A673 (cell line): ENCODE results near the gene NXF1. TPM values are rescaled to one million over a fixed set of nuclear protein-coding genes. Genes with fewer than 3 reads are reported as not detected.

Source experiments
- BruUV-seq: library from RNA; stranded (reverse); fragments of 400-500 nt; replicated peaks from 2 replicates; lab custom pipeline; 2021; lab: Mats Ljungman, UMichigan
- CTCF ChIA-PET: fragments of 300-600 bp; sonication (Branson Sonifier 250); formaldehyde crosslinking; loops from one replicate; lab custom pipeline; 2022; ENCODE audit warnings: antibody characterized with exemption; lab: Charles Lee
- POLR2A ChIA-PET: fragments of 300-600 bp; sonication (Branson Sonifier 250); formaldehyde crosslinking; loops from one replicate; lab custom pipeline; 2022; ENCODE audit warnings: antibody characterized with exemption; ENCODE audit not compliant: low non-redundant PET; lab: Charles Lee
- DNase-seq: peaks from one replicate; pipeline ENCODE4 v3.0.0-alpha.2; 2015; ENCODE audit warnings: low spot score
- H3K27ac ChIP-seq: fragments of 200-600 bp; sonication (generic); 2 replicates; pipeline ENCODE4 v1.5.1; 2016; ENCODE audit warnings: mixed run types, low read depth, mild to moderate bottlenecking, mixed read lengths, antibody characterized with exemption, low read length; ENCODE audit not compliant: poor library complexity, severe bottlenecking
- H3K27me3 ChIP-seq: fragments of 200-600 bp; sonication (generic); replicated peaks from 2 replicates; pipeline ENCODE4 v1.6.1; 2017; ENCODE audit warnings: mixed run types, low read depth, mild to moderate bottlenecking, mixed read lengths, antibody characterized with exemption, low read length; ENCODE audit not compliant: insufficient read depth, poor library complexity
- H3K36me3 ChIP-seq: fragments of 200-600 bp; sonication (generic); 2 replicates; pipeline ENCODE4 v1.6.1; 2016; ENCODE audit warnings: mixed run types, mild to moderate bottlenecking, mixed read lengths, antibody characterized with exemption, low read length; ENCODE audit not compliant: insufficient read depth, poor library complexity, severe bottlenecking
- H3K4me1 ChIP-seq: fragments of 200-600 bp; sonication (generic); 2 replicates; pipeline ENCODE4 v1.6.1; 2017; ENCODE audit warnings: mixed run types, mild to moderate bottlenecking, mixed read lengths, antibody characterized with exemption, low read length; ENCODE audit not compliant: insufficient read depth, poor library complexity, severe bottlenecking
- H3K4me3 ChIP-seq: fragments of 200-600 bp; sonication (generic); 2 replicates; pipeline ENCODE4 v1.5.1; 2016; ENCODE audit warnings: low read depth, mixed run types, mild to moderate bottlenecking, mixed read lengths, low read length; ENCODE audit not compliant: poor library complexity, severe bottlenecking
- H3K9me3 ChIP-seq: fragments of 200-600 bp; sonication (generic); 2 replicates; pipeline ENCODE4 v1.6.1; 2016; ENCODE audit warnings: mixed run types, low read depth, mild to moderate bottlenecking, mixed read lengths, antibody characterized with exemption, low read length; ENCODE audit not compliant: poor library complexity, severe bottlenecking
- EZH2 ChIP-seq: fragments of 200-600 bp; sonication (generic); IDR thresholded peaks from 2 replicates; pipeline ENCODE4 v1.6.1; 2017; ENCODE audit warnings: borderline replicate concordance, low read depth, mild to moderate bottlenecking, mixed read lengths, antibody characterized with exemption, low read length; ENCODE audit not compliant: poor library complexity, severe bottlenecking
- intact Hi-C: fragments of 100-400 bp; cut with micrococcal nuclease; formaldehyde crosslinking; loops from one replicate; pipeline ENCODE4 v1.10.0; 2022; ENCODE audit not compliant: unreplicated experiment
- total RNA-seq: library from RNA; stranded (reverse); gene quantifications from 2 replicates; pipeline ENCODE4 v1.2.3, GENCODE V29; 2021
- TF ChIP-seq, protein P1 (sequence below): fragments of 300-800, 200-600 bp; sonication (generic); conservative IDR thresholded peaks from 2 replicates; pipeline ENCODE4 v1.5.1; 2017; ENCODE audit warnings: low read depth, mild to moderate bottlenecking, antibody characterized with exemption, low read length, moderate library complexity, mixed read lengths

The NXF1 gene
- total RNA-seq, 1 experiment from 2014 or later: 82.0 TPM

DNA sequence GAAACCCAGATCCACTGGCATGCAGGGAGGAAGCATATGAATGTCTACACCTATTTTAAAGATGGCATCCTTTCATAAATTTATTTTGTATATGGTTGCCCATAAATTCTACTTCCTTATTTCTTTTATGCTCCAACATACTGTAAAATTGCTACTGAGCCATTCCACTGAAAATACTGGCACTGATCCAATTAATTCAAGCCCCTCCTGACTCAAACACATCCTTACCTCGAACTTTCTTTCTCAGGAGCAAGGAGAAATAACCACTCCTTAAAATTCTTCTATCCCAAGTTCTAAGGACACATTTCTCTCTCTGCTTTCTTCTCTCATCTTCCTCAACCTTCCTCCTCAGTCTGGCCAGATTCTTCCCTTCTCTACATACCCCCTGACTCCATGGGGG lies 5.5 kb upstream of the NXF1 start:
- ChIA-PET POLR2A (interaction anchor here (0.6 kb wide), 2 partner anchors 9 to 32 kb away, joined by 5 to 7 read pairs; no protein-coding TSS in a partner anchor), CTCF (no interaction called here)
- H3K9me3 ChIP-seq: no peaks in the 10 kb centered on the region
- no peak for TF ChIP-seq EZH2
- TF ChIP-seq, protein P1, sequence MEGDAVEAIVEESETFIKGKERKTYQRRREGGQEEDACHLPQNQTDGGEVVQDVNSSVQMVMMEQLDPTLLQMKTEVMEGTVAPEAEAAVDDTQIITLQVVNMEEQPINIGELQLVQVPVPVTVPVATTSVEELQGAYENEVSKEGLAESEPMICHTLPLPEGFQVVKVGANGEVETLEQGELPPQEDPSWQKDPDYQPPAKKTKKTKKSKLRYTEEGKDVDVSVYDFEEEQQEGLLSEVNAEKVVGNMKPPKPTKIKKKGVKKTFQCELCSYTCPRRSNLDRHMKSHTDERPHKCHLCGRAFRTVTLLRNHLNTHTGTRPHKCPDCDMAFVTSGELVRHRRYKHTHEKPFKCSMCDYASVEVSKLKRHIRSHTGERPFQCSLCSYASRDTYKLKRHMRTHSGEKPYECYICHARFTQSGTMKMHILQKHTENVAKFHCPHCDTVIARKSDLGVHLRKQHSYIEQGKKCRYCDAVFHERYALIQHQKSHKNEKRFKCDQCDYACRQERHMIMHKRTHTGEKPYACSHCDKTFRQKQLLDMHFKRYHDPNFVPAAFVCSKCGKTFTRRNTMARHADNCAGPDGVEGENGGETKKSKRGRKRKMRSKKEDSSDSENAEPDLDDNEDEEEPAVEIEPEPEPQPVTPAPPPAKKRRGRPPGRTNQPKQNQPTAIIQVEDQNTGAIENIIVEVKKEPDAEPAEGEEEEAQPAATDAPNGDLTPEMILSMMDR: no peak
- DNase-seq: no peak
- peaks cover 11% of the 10 kb centered on the region for H3K4me1 ChIP-seq
- no TSS peak for BruUV-seq
- no peak overlapping the region for H3K27ac ChIP-seq
- H3K4me3 ChIP-seq: no peak overlapping the region
- no peaks in the 10 kb centered on the region for H3K27me3 ChIP-seq
- H3K36me3 ChIP-seq: peaks cover 1% of the 10 kb centered on the region
- intact Hi-C loops: no loop called here

DNA sequence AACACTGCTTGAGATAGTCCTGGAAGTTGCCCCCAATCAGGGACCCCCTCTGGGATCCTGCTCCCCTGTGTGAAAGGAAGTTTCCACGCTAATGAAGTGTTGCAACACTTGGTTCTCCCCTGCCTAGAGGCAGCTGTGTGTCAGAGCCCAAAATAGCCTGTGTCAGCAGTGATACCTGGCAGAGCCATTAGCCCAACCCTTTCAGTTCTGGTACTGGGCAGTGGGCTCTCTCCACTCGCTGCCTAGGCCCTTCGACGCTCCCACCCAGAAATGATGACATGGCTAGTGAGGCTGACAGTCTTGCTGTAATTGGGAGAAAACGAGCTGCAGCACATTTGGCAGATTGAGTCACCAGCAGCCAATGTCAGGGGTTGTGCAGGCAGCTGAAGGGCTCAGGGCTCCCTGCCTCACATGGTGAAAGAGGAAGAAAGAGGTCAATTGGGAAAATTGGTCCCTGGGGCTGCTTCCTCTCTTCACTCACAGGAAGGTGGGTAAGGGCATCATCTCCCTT lies 1.4 kb upstream of the NXF1 start:
- DNase-seq: no peak
- no peak overlapping the region for H3K4me3 ChIP-seq
- CTCF ChIA-PET: interaction anchor here (0.7 kb wide), 2 partner anchors 20 to 23 kb away, joined by 3 to 4 read pairs; no protein-coding TSS in a partner anchor
- H3K36me3 ChIP-seq: peaks cover 21% of the 10 kb centered on the region
- H3K27me3 ChIP-seq: no peaks in the 10 kb centered on the region
- TF ChIP-seq EZH2: no peak
- TF ChIP-seq, protein P1: no peak
- H3K4me1 ChIP-seq: peaks cover 19% of the 10 kb centered on the region
- intact Hi-C loops: no loop called here
- no peak overlapping the region for H3K27ac ChIP-seq
- POLR2A ChIA-PET: interaction anchor here (1.1 to 1.2 kb wide), 2 partner anchors 34 to 35 kb away, joined by 3 to 4 read pairs; no protein-coding TSS in a partner anchor
- BruUV-seq: no TSS peak
- no peaks in the 10 kb centered on the region for H3K9me3 ChIP-seq

DNA sequence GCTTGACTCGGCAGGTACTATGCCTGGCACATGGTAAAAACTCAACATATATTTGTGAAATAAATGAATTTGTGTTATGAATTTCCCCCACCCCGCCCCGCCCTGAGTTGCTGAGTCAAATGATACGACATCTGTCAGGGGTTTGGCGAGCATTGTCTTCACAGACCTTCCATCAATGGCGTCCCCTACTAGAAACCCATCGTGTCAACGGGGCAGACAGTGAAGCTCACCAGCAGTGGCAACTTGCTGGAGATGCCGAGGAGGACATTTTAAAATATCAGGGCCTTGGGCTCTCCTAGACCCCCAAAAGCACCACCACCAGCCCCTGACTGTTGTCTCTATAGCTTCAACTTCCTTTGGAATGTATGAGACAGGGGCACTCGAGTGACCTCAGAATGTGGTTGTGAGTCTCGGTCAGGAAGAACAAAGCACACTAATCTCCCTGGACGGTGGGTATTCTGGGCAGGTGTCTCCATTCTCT lies 761 bp upstream of the NXF1 start:
- ChIA-PET CTCF (interaction anchor here (0.7 kb wide), 1 partner anchor 24 kb away, joined by 3 read pairs; no protein-coding TSS in a partner anchor), POLR2A (interaction anchor here (1.1 to 1.2 kb wide), 2 partner anchors 34 to 35 kb away, joined by 3 to 4 read pairs; no protein-coding TSS in a partner anchor)
- TF ChIP-seq, protein P1: no peak
- TF ChIP-seq EZH2: no peak
- Histone ChIP-seq H3K27me3 (no peaks in the 10 kb centered on the region), H3K4me1 (peaks cover 19% of the 10 kb centered on the region), H3K9me3 (no peaks in the 10 kb centered on the region), H3K36me3 (peaks cover 28% of the 10 kb centered on the region), H3K4me3 (peak overlapping the region; percentile 82), H3K27ac (peak overlapping the region; percentile 87)
- no peak for DNase-seq
- intact Hi-C loops: no loop called here
- no TSS peak for BruUV-seq
